Kidney epithelial cell (primary cell): ENCODE results near the gene ZDHHC24. TPM values are rescaled to one million over a fixed set of nuclear protein-coding genes. Genes with fewer than 3 reads are reported as not detected.
A peak's percentile ranks its signal among the peaks of the same experiment; 100 is the strongest.
"Not testable (repeated sequence)": the region's sequence is repeated elsewhere in the genome, so short reads cannot be mapped to it uniquely, and the experiment has no call there.

Experiments
- DNase-seq: peaks from one replicate; pipeline ENCODE4 v3.0.0-alpha.2; 2010; ENCODE audit warnings: low read depth
- H3K27me3 ChIP-seq: 2 replicates; pipeline ENCODE4 v1.6.0; 2011; ENCODE audit warnings: low read length; ENCODE audit not compliant: control insufficient read depth, insufficient read depth
- H3K36me3 ChIP-seq: 2 replicates; pipeline ENCODE4 v1.5.1; 2011; ENCODE audit warnings: low read length; ENCODE audit not compliant: control insufficient read depth, insufficient read depth
- H3K4me3 ChIP-seq: 2 replicates; pipeline ENCODE4 v1.5.1; 2011; ENCODE audit warnings: low read depth, mild to moderate bottlenecking, control low read depth, low read length
- total RNA-seq: library from RNA; depleted of rRNA; stranded (reverse); fragments of >200 nt; gene quantifications from 2 replicates; pipeline ENCODE4 v1.2.3, GENCODE V29; 2015
- TF ChIP-seq, protein P1 (sequence below): IDR thresholded peaks from 2 replicates; pipeline ENCODE4 v1.5.1; 2011; ENCODE audit warnings: mild to moderate bottlenecking, moderate library complexity, low read length, control low read depth, inconsistent platforms; ENCODE audit not compliant: insufficient read depth, poor library complexity, severe bottlenecking

ZDHHC24 gene
- total RNA-seq, 1 donor from 2014 or later = 22.0 TPM

DNA sequence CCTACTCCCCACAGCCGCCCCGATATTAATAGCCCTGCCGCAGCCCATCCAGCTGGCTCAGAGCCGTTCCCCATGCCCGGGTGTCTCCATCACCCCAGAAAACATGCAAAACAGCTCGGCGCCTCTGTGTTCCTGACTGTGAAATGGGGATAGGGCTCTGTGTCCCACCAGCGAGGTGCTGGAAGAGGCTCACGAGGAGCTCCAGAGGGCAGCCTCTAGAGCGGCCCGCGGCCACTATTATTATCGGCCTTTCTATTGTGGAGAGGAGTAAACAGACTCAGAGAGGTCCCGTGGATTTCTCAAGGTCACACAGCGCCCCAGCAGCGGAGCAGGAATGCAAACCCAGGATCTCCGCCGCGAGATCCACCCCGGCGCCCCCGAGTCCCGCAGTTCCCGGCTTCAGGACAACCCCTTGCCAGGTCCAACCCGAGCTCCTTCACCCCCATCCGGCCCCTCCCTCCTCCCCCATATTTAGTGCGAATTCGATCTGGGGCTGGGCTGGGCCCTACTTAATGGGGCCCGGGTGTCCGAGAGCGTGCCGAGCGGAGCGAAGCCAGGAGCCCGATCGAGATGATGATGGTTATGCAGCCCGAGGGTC is 619 bp upstream of the ZDHHC24 start, which contains the start of gene ACTN3:
Gene ACTN3 (plus strand): TSS at position 536 of the 598 bp plus-strand sequence. CDS start 35 bp downstream, at position 571.
- peak within 1 kb of the TSS; percentile 83 for H3K4me3 ChIP-seq
- TF ChIP-seq, protein P1, sequence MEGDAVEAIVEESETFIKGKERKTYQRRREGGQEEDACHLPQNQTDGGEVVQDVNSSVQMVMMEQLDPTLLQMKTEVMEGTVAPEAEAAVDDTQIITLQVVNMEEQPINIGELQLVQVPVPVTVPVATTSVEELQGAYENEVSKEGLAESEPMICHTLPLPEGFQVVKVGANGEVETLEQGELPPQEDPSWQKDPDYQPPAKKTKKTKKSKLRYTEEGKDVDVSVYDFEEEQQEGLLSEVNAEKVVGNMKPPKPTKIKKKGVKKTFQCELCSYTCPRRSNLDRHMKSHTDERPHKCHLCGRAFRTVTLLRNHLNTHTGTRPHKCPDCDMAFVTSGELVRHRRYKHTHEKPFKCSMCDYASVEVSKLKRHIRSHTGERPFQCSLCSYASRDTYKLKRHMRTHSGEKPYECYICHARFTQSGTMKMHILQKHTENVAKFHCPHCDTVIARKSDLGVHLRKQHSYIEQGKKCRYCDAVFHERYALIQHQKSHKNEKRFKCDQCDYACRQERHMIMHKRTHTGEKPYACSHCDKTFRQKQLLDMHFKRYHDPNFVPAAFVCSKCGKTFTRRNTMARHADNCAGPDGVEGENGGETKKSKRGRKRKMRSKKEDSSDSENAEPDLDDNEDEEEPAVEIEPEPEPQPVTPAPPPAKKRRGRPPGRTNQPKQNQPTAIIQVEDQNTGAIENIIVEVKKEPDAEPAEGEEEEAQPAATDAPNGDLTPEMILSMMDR = no peak
- peaks cover 26% of the 10 kb centered on the region for H3K27me3 ChIP-seq
- DNase-seq = no peak
- no peaks in the 10 kb centered on the region for H3K36me3 ChIP-seq

- not testable (repeated sequence) for DNase-seq, H3K36me3 ChIP-seq
- Histone ChIP-seq H3K4me3 (peak overlapping the region; percentile 83), H3K27me3 (peaks cover 24% of the 10 kb centered on the region)
These were observed 896 bp downstream of the ZDHHC24 start for GRCh38 chr11:66544952-66545351.

DNA sequence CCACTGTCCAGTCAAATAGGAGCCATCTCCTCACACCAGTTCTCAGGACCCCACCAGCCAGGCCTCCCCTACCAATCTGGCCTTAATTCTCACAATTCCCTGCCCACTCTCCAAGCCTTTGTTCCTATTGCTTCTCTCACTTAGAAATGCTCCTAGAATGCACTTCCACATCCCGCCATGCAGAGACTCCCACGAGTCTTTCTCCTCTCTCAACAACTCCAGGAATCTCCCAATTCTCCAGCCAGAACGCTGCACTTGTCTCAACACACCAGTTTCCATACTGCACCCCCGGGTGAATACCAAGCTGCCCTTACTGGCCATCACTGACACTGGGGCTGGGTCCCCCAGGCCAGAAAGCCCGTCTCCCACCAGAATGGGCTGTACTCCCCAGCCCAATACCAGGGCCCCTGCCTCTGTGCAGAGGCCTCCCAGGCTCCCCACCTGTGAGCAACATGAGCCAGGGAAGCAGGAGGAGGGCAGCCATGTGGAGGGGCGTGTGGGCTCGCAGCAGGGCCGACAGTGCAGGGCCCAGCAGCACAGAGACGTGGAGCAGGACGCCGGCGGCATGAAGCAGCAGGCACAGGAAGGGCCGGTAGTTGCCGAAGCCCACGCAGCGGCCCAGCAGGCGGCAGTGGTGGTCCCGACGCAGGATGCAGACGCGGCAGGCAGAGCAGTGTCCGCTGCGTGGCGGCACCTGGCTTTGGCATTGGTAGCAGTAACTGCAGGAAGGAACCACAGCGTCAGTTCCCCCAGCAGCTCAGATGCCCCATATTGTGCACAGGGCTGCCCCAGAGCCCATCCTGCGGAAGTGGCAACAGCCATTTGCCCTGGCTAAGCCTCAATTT is 2.4 kb downstream of the ZDHHC24 start:
- Histone ChIP-seq H3K27me3 (peaks cover 17% of the 10 kb centered on the region), H3K4me3 (no peak overlapping the region), H3K36me3 (no peaks in the 10 kb centered on the region)
- TF ChIP-seq, protein P1 = peak; percentile 84
- no peak for DNase-seq

- peaks cover 9% of the 10 kb centered on the region for H3K27me3 ChIP-seq
- no peaks in the 10 kb centered on the region for H3K36me3 ChIP-seq
- TF ChIP-seq, protein P1 = no peak
- no peak overlapping the region for H3K4me3 ChIP-seq
- DNase-seq = no peak
These were observed 3.5 kb downstream of the ZDHHC24 start for GRCh38 chr11:66542362-66542761.

- no peak for DNase-seq
- Histone ChIP-seq H3K27me3 (peaks cover 5% of the 10 kb centered on the region), H3K4me3 (no peak overlapping the region), H3K36me3 (no peaks in the 10 kb centered on the region)
- TF ChIP-seq, protein P1 = no peak
These were observed 4.0 kb downstream of the ZDHHC24 start for GRCh38 chr11:66541892-66542291.

GRCh38 chr11:66540598-66540997 is 5.2 kb downstream of the ZDHHC24 start:
- not testable (repeated sequence) for DNase-seq, H3K4me3 ChIP-seq, H3K27me3 ChIP-seq, H3K36me3 ChIP-seq
